PC-3 (cell line): ENCODE results near the gene GRK1.
"Not testable (repeated sequence)": the region's sequence is repeated elsewhere in the genome, so short reads cannot be mapped to it uniquely, and the experiment has no call there.

ENCODE experiments used
- CTCF ChIP-seq: fragments of 300-600 bp; sonication (generic); conservative IDR thresholded peaks from 2 replicates; pipeline ENCODE4 v1.5.1; 2017; ENCODE audit warnings: antibody characterized with exemption, low read depth, mild to moderate bottlenecking, low read length
- EZH2 ChIP-seq: fragments of 300-600 bp; sonication (generic); IDR thresholded peaks from one replicate; pipeline ENCODE4 v1.6.1; 2017; ENCODE audit warnings: antibody characterized with exemption, mild to moderate bottlenecking, low read length; ENCODE audit not compliant: unreplicated experiment
- EZH2phosphoT487 ChIP-seq: fragments of 300-600 bp; sonication (generic); IDR thresholded peaks from 2 replicates; pipeline ENCODE4 v1.6.1; 2018; ENCODE audit warnings: mild to moderate bottlenecking, antibody characterized with exemption, low read length, borderline replicate concordance

GRCh38 chr13:113745500-113746142 lies 78.6 kb downstream of the GRK1 start:
- not testable (repeated sequence) for TF ChIP-seq CTCF, EZH2phosphoT487, EZH2
